ENCODE results near the gene STXBP1. TPM values are rescaled to one million over a fixed set of nuclear protein-coding genes. Genes with fewer than 3 reads are reported as not detected.
A peak's percentile ranks its signal among the peaks of the same experiment; 100 is the strongest.

STXBP1 gene
- total RNA-seq, 4 donors from 2014 or later = 96.3 to 142 (median 105) TPM

- Histone ChIP-seq H3K9me3 (no peaks in the 10 kb centered on the region), H3K4me1 (peaks cover 0 to 42% (median 10%) of the 10 kb centered on the region in 4 donors), H3K27ac (peak overlapping the region in 3 of 4 donors; percentile 47 to 81 (median 76)), H3K36me3 (peaks cover 2 to 84% (median 6%) of the 10 kb centered on the region in 3 donors), H3K4me3 (no peak overlapping the region), H3K27me3 (no peaks in the 10 kb centered on the region)
- DNase-seq (ENCODE audit: low spot score in 2 of 2) = peak in 1 of 2 donors; percentile 14
- WGBS, 2 donors = 41 to 42% methylated on average over 3 of the region's 3 CpGs
- TF ChIP-seq POLR2A (IDR thresholded peaks at IDR 0.05) (no peak), CTCF (IDR thresholded peaks at IDR 0.05) (no peak), EP300 (IDR thresholded peaks at IDR 0.05) (no peak)
Observed at GRCh38 chr9:127667127-127667844, 55.2 kb downstream of the STXBP1 start.

GRCh38 chr9:127667906-127668305 lies 55.8 kb downstream of the STXBP1 start:
- Histone ChIP-seq H3K4me3 (no peak overlapping the region), H3K4me1 (peaks cover 0 to 42% (median 10%) of the 10 kb centered on the region in 4 donors), H3K27ac (peak overlapping the region in 3 of 4 donors; percentile 47 to 81 (median 76)), H3K9me3 (no peaks in the 10 kb centered on the region), H3K36me3 (peaks cover 2 to 84% (median 6%) of the 10 kb centered on the region in 3 donors), H3K27me3 (no peaks in the 10 kb centered on the region)
- no peak for DNase-seq (ENCODE audit: low spot score in 2 of 2)
- no peak for TF ChIP-seq EP300 (IDR thresholded peaks at IDR 0.05)
- TF ChIP-seq CTCF (IDR thresholded peaks at IDR 0.05) = no peak
- no peak for TF ChIP-seq POLR2A (IDR thresholded peaks at IDR 0.05)
- WGBS, 2 donors = 86 to 91% methylated on average over 17 to 18 of the region's 18 CpGs

GRCh38 chr9:127673234-127673633 lies 61.2 kb downstream of the STXBP1 start:
- WGBS, 2 donors = 85 to 92% methylated on average over 7 of the region's 7 CpGs
- DNase-seq (ENCODE audit: low spot score in 2 of 2) = no peak
- TF ChIP-seq EP300 (IDR thresholded peaks at IDR 0.05) = no peak
- no peak for TF ChIP-seq CTCF (IDR thresholded peaks at IDR 0.05)
- TF ChIP-seq POLR2A (IDR thresholded peaks at IDR 0.05) = no peak
- Histone ChIP-seq H3K9me3 (no peaks in the 10 kb centered on the region), H3K27me3 (no peaks in the 10 kb centered on the region), H3K36me3 (peaks cover 0 to 91% (median 0%) of the 10 kb centered on the region in 3 donors), H3K27ac (no peak overlapping the region), H3K4me3 (no peak overlapping the region), H3K4me1 (peaks cover 0 to 3% (median 0%) of the 10 kb centered on the region in 4 donors)

GRCh38 chr9:127676638-127677037 lies 64.6 kb downstream of the STXBP1 start:
- H3K27ac ChIP-seq = no peak overlapping the region
- no peak for DNase-seq (ENCODE audit: low spot score in 2 of 2)
- no peaks in the 10 kb centered on the region for H3K4me1 ChIP-seq
- TF ChIP-seq POLR2A (IDR thresholded peaks at IDR 0.05) = no peak
- TF ChIP-seq EP300 (IDR thresholded peaks at IDR 0.05) = no peak
- no peak for TF ChIP-seq CTCF (IDR thresholded peaks at IDR 0.05)
- H3K36me3 ChIP-seq = peaks cover 0 to 99% (median 2%) of the 10 kb centered on the region in 3 donors
- H3K4me3 ChIP-seq = no peak overlapping the region
- H3K9me3 ChIP-seq = no peaks in the 10 kb centered on the region
- 86 to 95% methylated on average over 12 of the region's 12 CpGs for WGBS, 2 donors
- H3K27me3 ChIP-seq = no peaks in the 10 kb centered on the region

- H3K36me3 ChIP-seq = peaks cover 2 to 99% (median 7%) of the 10 kb centered on the region in 3 donors
- no peaks in the 10 kb centered on the region for H3K27me3 ChIP-seq
- no peak for DNase-seq (ENCODE audit: low spot score in 2 of 2)
- WGBS, 2 donors = 77 to 80% methylated on average over 2 of the region's 2 CpGs
- no peak overlapping the region for H3K27ac ChIP-seq
- no peak overlapping the region for H3K4me3 ChIP-seq
- no peaks in the 10 kb centered on the region for H3K9me3 ChIP-seq
- TF ChIP-seq POLR2A (IDR thresholded peaks at IDR 0.05) (no peak), EP300 (IDR thresholded peaks at IDR 0.05) (no peak), CTCF (IDR thresholded peaks at IDR 0.05) (no peak)
- H3K4me1 ChIP-seq = no peaks in the 10 kb centered on the region
Observed at GRCh38 chr9:127679506-127679905, 67.4 kb downstream of the STXBP1 start.

Data from tibial nerve (tissue), 4 donors.